ENCODE results near the gene NEURL1.
"Not testable (repeated sequence)": the region's sequence is repeated elsewhere in the genome, so short reads cannot be mapped to it uniquely, and the experiment has no call there.

The NEURL1 gene

GRCh38 chr10:103627111-103627892 is 133.8 kb downstream of the NEURL1 start:
- Histone ChIP-seq H3K27ac (ENCODE audit: low read depth, low read length) (no peak overlapping the region), H3K9ac (ENCODE audit: low read length in 5 of 5) (peak overlapping the region in 1 of 5 donors; percentile 29), H3K36me3 (ENCODE audit: control insufficient read depth in 5 of 5, insufficient read depth in 5 of 5, low read length in 5 of 5) (peaks cover 0 to 73% (median 57%) of the 10 kb centered on the region in 5 donors)

GRCh38 chr10:103627893-103628292 is 134.4 kb downstream of the NEURL1 start:
- Histone ChIP-seq H3K27me3 (ENCODE audit: control insufficient read depth in 5 of 5, insufficient read depth in 4 of 5, low read length in 5 of 5) (no peaks in the 10 kb centered on the region), H3K36me3 (ENCODE audit: control insufficient read depth in 5 of 5, insufficient read depth in 5 of 5, low read length in 5 of 5) (peaks cover 0 to 70% (median 52%) of the 10 kb centered on the region in 5 donors), H3K4me3 (ENCODE audit: low read depth in 1 of 5, low read length in 5 of 5) (no peak overlapping the region), H3K4me1 (ENCODE audit: control insufficient read depth in 5 of 5, insufficient read depth in 5 of 5, low read length in 5 of 5) (peaks cover 2 to 28% (median 19%) of the 10 kb centered on the region in 5 donors), H3K27ac (ENCODE audit: low read depth, low read length) (no peak overlapping the region), H3K9me3 (ENCODE audit: control insufficient read depth in 5 of 5, low read length in 5 of 5) (no peaks in the 10 kb centered on the region), H3K9ac (ENCODE audit: low read length in 5 of 5) (no peak overlapping the region)

More at GRCh38 chr10:103627111-103627892, 133.8 kb downstream of the NEURL1 start:
- no peaks in the 10 kb centered on the region for H3K9me3 ChIP-seq (ENCODE audit: control insufficient read depth in 5 of 5, low read length in 5 of 5)
- H3K27me3 ChIP-seq (ENCODE audit: control insufficient read depth in 5 of 5, insufficient read depth in 4 of 5, low read length in 5 of 5), result no peaks in the 10 kb centered on the region
- H3K4me1 ChIP-seq (ENCODE audit: control insufficient read depth in 5 of 5, insufficient read depth in 5 of 5, low read length in 5 of 5), result peaks cover 5 to 33% (median 21%) of the 10 kb centered on the region in 5 donors
- H3K4me3 ChIP-seq (ENCODE audit: low read depth in 1 of 5, low read length in 5 of 5), result no peak overlapping the region

DNA sequence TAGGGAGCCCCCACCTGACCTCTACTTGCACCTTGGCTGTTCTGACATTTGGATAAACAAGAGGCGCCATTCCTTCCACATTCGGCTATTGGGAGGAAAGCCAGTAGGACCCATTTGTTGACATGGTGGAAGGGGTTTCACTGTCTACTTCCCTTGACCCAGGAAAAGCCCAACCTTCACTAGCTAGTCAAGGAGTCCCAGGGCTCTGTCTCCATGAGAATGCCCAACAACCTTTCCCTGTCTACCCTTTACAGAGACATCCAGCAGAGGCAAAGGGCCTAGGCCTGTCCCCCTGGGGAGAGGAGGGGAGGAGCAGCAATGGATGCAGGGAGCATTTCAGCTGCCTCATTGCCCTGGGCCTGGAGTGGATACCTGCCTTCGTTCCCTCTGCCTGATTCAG is 136.1 kb downstream of the NEURL1 start:
- Histone ChIP-seq H3K9ac (ENCODE audit: low read length in 5 of 5) (no peak overlapping the region), H3K4me1 (ENCODE audit: control insufficient read depth in 5 of 5, insufficient read depth in 5 of 5, low read length in 5 of 5) (peaks cover 1 to 22% (median 19%) of the 10 kb centered on the region in 5 donors)

DNA sequence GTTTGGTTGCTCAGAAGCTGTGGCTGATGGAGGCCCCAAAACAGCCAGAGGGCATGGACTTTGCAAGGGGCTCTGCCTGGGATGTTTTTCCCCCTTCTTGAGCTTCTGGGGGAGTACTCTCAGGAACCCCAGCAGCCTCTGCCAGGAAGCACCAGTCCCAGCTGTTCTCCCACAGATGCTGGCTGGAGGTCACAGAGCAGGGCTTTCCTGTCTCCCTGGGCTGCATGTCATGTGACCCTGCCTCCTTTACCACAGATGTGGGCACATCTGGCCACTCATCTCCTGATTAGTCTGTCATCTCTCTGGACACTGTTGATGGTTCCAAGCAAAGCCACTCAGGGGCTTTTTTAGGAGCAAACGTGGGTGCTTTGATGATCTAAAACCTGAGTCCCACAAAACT is 136.7 kb downstream of the NEURL1 start:
- Histone ChIP-seq H3K27me3 (ENCODE audit: control insufficient read depth in 5 of 5, insufficient read depth in 4 of 5, low read length in 5 of 5) (no peaks in the 10 kb centered on the region), H3K9ac (ENCODE audit: low read length in 5 of 5) (no peak overlapping the region), H3K36me3 (ENCODE audit: control insufficient read depth in 5 of 5, insufficient read depth in 5 of 5, low read length in 5 of 5) (peaks cover 0 to 57% (median 43%) of the 10 kb centered on the region in 5 donors), H3K4me1 (ENCODE audit: control insufficient read depth in 5 of 5, insufficient read depth in 5 of 5, low read length in 5 of 5) (peaks cover 1 to 23% (median 20%) of the 10 kb centered on the region in 5 donors), H3K27ac (ENCODE audit: low read depth, low read length) (no peak overlapping the region), H3K4me3 (ENCODE audit: low read depth in 1 of 5, low read length in 5 of 5) (no peak overlapping the region), H3K9me3 (ENCODE audit: control insufficient read depth in 5 of 5, low read length in 5 of 5) (no peaks in the 10 kb centered on the region)

More for the DNA sequence above, 136.1 kb downstream of the NEURL1 start:
- H3K27me3 ChIP-seq (ENCODE audit: control insufficient read depth in 5 of 5, insufficient read depth in 4 of 5, low read length in 5 of 5), result no peaks in the 10 kb centered on the region
- no peaks in the 10 kb centered on the region for H3K9me3 ChIP-seq (ENCODE audit: control insufficient read depth in 5 of 5, low read length in 5 of 5)
- H3K4me3 ChIP-seq (ENCODE audit: low read depth in 1 of 5, low read length in 5 of 5), result no peak overlapping the region
- peaks cover 0 to 63% (median 47%) of the 10 kb centered on the region in 5 donors for H3K36me3 ChIP-seq (ENCODE audit: control insufficient read depth in 5 of 5, insufficient read depth in 5 of 5, low read length in 5 of 5)
- no peak overlapping the region for H3K27ac ChIP-seq (ENCODE audit: low read depth, low read length)

- Histone ChIP-seq H3K27me3 (ENCODE audit: control insufficient read depth in 5 of 5, insufficient read depth in 4 of 5, low read length in 5 of 5) (no peaks in the 10 kb centered on the region), H3K9ac (ENCODE audit: low read length in 5 of 5) (no peak overlapping the region), H3K27ac (ENCODE audit: low read depth, low read length) (no peak overlapping the region), H3K4me1 (ENCODE audit: control insufficient read depth in 5 of 5, insufficient read depth in 5 of 5, low read length in 5 of 5) (peaks cover 5 to 28% (median 23%) of the 10 kb centered on the region in 5 donors), H3K36me3 (ENCODE audit: control insufficient read depth in 5 of 5, insufficient read depth in 5 of 5, low read length in 5 of 5) (peaks cover 0 to 37% (median 26%) of the 10 kb centered on the region in 5 donors), H3K9me3 (ENCODE audit: control insufficient read depth in 5 of 5, low read length in 5 of 5) (no peaks in the 10 kb centered on the region), H3K4me3 (ENCODE audit: low read depth in 1 of 5, low read length in 5 of 5) (no peak overlapping the region)
Measured at GRCh38 chr10:103632247-103632642, 138.7 kb downstream of the NEURL1 start.

GRCh38 chr10:103632871-103633270 is 139.4 kb downstream of the NEURL1 start:
- not testable (repeated sequence) for H3K9ac ChIP-seq (ENCODE audit: low read length in 5 of 5); H3K27ac ChIP-seq (ENCODE audit: low read depth, low read length); H3K9me3 ChIP-seq (ENCODE audit: control insufficient read depth in 5 of 5, low read length in 5 of 5); H3K4me3 ChIP-seq (ENCODE audit: low read depth in 1 of 5, low read length in 5 of 5); H3K27me3 ChIP-seq (ENCODE audit: control insufficient read depth in 5 of 5, insufficient read depth in 4 of 5, low read length in 5 of 5)
- Histone ChIP-seq H3K36me3 (ENCODE audit: control insufficient read depth in 5 of 5, insufficient read depth in 5 of 5, low read length in 5 of 5) (peaks cover 0 to 31% (median 20%) of the 10 kb centered on the region in 5 donors), H3K4me1 (ENCODE audit: control insufficient read depth in 5 of 5, insufficient read depth in 5 of 5, low read length in 5 of 5) (peaks cover 6 to 34% (median 29%) of the 10 kb centered on the region in 5 donors)

DNA sequence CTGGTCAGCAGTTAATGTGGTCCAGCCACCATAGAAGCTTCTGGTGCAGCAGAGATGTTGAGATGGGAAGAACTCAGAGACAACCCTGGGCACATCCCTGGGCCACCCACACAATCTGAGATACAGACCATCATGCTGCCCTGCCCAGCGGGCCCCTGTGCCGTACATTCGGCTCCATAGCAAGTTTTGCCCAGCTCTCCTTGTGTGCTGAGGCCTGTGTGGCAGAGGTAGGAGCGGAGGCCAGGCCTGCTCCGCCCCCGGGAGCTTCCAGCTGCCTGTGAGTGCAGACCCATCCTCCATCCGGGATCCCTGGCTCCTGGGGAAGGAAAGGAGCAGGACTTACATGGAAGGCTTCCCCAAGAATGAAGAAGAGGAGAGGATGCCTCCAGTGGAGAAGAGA is 140.3 kb downstream of the NEURL1 start:
- Histone ChIP-seq H3K9ac (ENCODE audit: low read length in 5 of 5) (no peak overlapping the region), H3K27me3 (ENCODE audit: control insufficient read depth in 5 of 5, insufficient read depth in 4 of 5, low read length in 5 of 5) (no peaks in the 10 kb centered on the region), H3K4me1 (ENCODE audit: control insufficient read depth in 5 of 5, insufficient read depth in 5 of 5, low read length in 5 of 5) (peaks cover 10 to 44% (median 39%) of the 10 kb centered on the region in 5 donors), H3K27ac (ENCODE audit: low read depth, low read length) (no peak overlapping the region), H3K4me3 (ENCODE audit: low read depth in 1 of 5, low read length in 5 of 5) (no peak overlapping the region), H3K9me3 (ENCODE audit: control insufficient read depth in 5 of 5, low read length in 5 of 5) (no peaks in the 10 kb centered on the region), H3K36me3 (ENCODE audit: control insufficient read depth in 5 of 5, insufficient read depth in 5 of 5, low read length in 5 of 5) (peaks cover 0 to 23% (median 15%) of the 10 kb centered on the region in 5 donors)

- Histone ChIP-seq H3K36me3 (ENCODE audit: control insufficient read depth in 5 of 5, insufficient read depth in 5 of 5, low read length in 5 of 5) (peaks cover 0 to 23% (median 15%) of the 10 kb centered on the region in 5 donors), H3K9me3 (ENCODE audit: control insufficient read depth in 5 of 5, low read length in 5 of 5) (no peaks in the 10 kb centered on the region), H3K27ac (ENCODE audit: low read depth, low read length) (no peak overlapping the region), H3K9ac (ENCODE audit: low read length in 5 of 5) (peak overlapping the region in 1 of 5 donors; percentile 29), H3K4me3 (ENCODE audit: low read depth in 1 of 5, low read length in 5 of 5) (no peak overlapping the region), H3K27me3 (ENCODE audit: control insufficient read depth in 5 of 5, insufficient read depth in 4 of 5, low read length in 5 of 5) (no peaks in the 10 kb centered on the region), H3K4me1 (ENCODE audit: control insufficient read depth in 5 of 5, insufficient read depth in 5 of 5, low read length in 5 of 5) (peaks cover 10 to 43% (median 38%) of the 10 kb centered on the region in 5 donors)
Measured at GRCh38 chr10:103635580-103635979, 142.1 kb downstream of the NEURL1 start.

DNA sequence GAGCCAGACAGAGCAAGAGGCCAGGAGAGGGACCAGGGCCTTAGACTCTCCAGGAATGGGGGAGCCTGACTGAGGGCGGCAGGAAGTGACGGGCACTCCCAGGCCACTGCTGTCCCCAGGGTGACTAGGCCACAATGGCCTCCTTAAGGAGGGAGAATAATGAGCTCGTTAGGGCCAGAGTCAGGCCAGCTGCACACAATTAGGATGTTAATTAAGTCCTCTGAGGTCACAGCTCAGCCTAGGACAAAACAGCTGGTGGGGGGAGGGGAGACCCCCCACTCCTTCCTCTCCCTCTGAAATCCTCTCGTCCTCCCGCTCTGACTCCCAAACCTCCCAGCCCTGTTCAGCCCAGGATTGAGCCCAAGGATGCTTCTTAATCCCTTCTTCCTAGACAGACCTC is 143.0 kb downstream of the NEURL1 start:
- Histone ChIP-seq H3K27ac (ENCODE audit: low read depth, low read length) (no peak overlapping the region), H3K27me3 (ENCODE audit: control insufficient read depth in 5 of 5, insufficient read depth in 4 of 5, low read length in 5 of 5) (no peaks in the 10 kb centered on the region), H3K36me3 (ENCODE audit: control insufficient read depth in 5 of 5, insufficient read depth in 5 of 5, low read length in 5 of 5) (peaks cover 0 to 20% (median 15%) of the 10 kb centered on the region in 5 donors), H3K9me3 (ENCODE audit: control insufficient read depth in 5 of 5, low read length in 5 of 5) (no peaks in the 10 kb centered on the region), H3K9ac (ENCODE audit: low read length in 5 of 5) (no peak overlapping the region), H3K4me1 (ENCODE audit: control insufficient read depth in 5 of 5, insufficient read depth in 5 of 5, low read length in 5 of 5) (peaks cover 13 to 53% (median 46%) of the 10 kb centered on the region in 5 donors), H3K4me3 (ENCODE audit: low read depth in 1 of 5, low read length in 5 of 5) (no peak overlapping the region)

- peaks cover 13 to 55% (median 46%) of the 10 kb centered on the region in 5 donors for H3K4me1 ChIP-seq (ENCODE audit: control insufficient read depth in 5 of 5, insufficient read depth in 5 of 5, low read length in 5 of 5)
- peaks cover 0 to 15% (median 11%) of the 10 kb centered on the region in 5 donors for H3K36me3 ChIP-seq (ENCODE audit: control insufficient read depth in 5 of 5, insufficient read depth in 5 of 5, low read length in 5 of 5)
- H3K4me3 ChIP-seq (ENCODE audit: low read depth in 1 of 5, low read length in 5 of 5), result no peak overlapping the region
- no peaks in the 10 kb centered on the region for H3K27me3 ChIP-seq (ENCODE audit: control insufficient read depth in 5 of 5, insufficient read depth in 4 of 5, low read length in 5 of 5)
- H3K9me3 ChIP-seq (ENCODE audit: control insufficient read depth in 5 of 5, low read length in 5 of 5), result no peaks in the 10 kb centered on the region
- H3K9ac ChIP-seq (ENCODE audit: low read length in 5 of 5), result peak overlapping the region in 1 of 5 donors; percentile 43
- peak overlapping the region; percentile 60 for H3K27ac ChIP-seq (ENCODE audit: low read depth, low read length)
Measured at GRCh38 chr10:103637011-103637410, 143.5 kb downstream of the NEURL1 start.
